Stimulated activated naive CD8-positive, alpha-beta T cell treated with anti-CD3 and anti-CD28 coated beads, Interleukin-15, Interleukin-2, amounts not matched to agents 100 ng/mL and 50 ng/mL, for 24 hours (primary cell): ENCODE data around the gene SAP30BP.

ENCODE experiments used
- H3K27ac Mint-ChIP-seq: one replicate; pipeline ENCODE4 v1.8.0; 2021; ENCODE audit warnings: mild to moderate bottlenecking, mixed read lengths
- H3K27me3 Mint-ChIP-seq: one replicate; pipeline ENCODE4 v1.8.0; 2021; ENCODE audit warnings: mixed read lengths
- H3K36me3 Mint-ChIP-seq: one replicate; pipeline ENCODE4 v1.8.0; 2021; ENCODE audit warnings: low read depth, mixed read lengths
- H3K4me1 Mint-ChIP-seq: one replicate; pipeline ENCODE4 v1.8.0; 2021; ENCODE audit warnings: low read depth, mixed read lengths
- H3K4me3 Mint-ChIP-seq: one replicate; pipeline ENCODE4 v1.8.0; 2021; ENCODE audit warnings: mild to moderate bottlenecking, mixed read lengths
- H3K9me3 Mint-ChIP-seq: one replicate; pipeline ENCODE4 v1.8.0; 2021; ENCODE audit warnings: mixed read lengths

SAP30BP gene

DNA sequence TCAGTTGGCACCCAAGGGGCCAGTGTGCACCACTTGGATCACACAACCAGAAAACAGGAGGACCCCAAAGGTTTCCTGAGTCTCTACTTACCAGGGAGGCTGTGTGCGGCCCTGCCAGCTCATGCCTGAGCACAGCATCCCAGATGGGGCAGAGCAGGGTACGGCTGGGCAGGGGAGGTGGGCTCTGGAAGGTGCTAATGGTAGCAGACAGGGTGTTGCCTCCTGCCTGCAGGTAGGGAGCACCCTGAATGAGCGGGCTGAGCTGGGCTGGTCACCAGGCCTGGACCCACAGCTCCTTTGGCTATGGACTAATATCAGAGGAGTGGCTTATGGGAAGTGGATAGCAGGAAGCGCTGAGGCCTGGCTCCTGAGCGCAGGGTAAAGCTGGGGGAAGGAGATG lies 14.8 kb upstream of the SAP30BP start:
- peaks cover 39% of the 10 kb centered on the region for H3K36me3 Mint-ChIP-seq
- H3K9me3 Mint-ChIP-seq, result no peaks in the 10 kb centered on the region
- H3K27me3 Mint-ChIP-seq, result no peaks in the 10 kb centered on the region
- no peak overlapping the region for H3K27ac Mint-ChIP-seq
- peaks cover 5% of the 10 kb centered on the region for H3K4me1 Mint-ChIP-seq
- H3K4me3 Mint-ChIP-seq, result no peak overlapping the region

- peaks cover 33% of the 10 kb centered on the region for H3K36me3 Mint-ChIP-seq
- H3K4me3 Mint-ChIP-seq, result no peak overlapping the region
- no peak overlapping the region for H3K27ac Mint-ChIP-seq
- H3K9me3 Mint-ChIP-seq, result no peaks in the 10 kb centered on the region
- H3K27me3 Mint-ChIP-seq, result no peaks in the 10 kb centered on the region
- H3K4me1 Mint-ChIP-seq, result peaks cover 5% of the 10 kb centered on the region
These were observed 14.1 kb upstream of the SAP30BP start for GRCh38 chr17:75652934-75653549.

- H3K27me3 Mint-ChIP-seq, result no peaks in the 10 kb centered on the region
These were observed 13.0 kb upstream of the SAP30BP start for GRCh38 chr17:75654176-75654575.

GRCh38 chr17:75658237-75658636 lies 8.9 kb upstream of the SAP30BP start:
- H3K4me3 Mint-ChIP-seq, result no peak overlapping the region
- H3K27me3 Mint-ChIP-seq, result no peaks in the 10 kb centered on the region
- peaks cover 21% of the 10 kb centered on the region for H3K36me3 Mint-ChIP-seq
- no peak overlapping the region for H3K27ac Mint-ChIP-seq
- H3K9me3 Mint-ChIP-seq, result no peaks in the 10 kb centered on the region
- H3K4me1 Mint-ChIP-seq, result no peaks in the 10 kb centered on the region

More at GRCh38 chr17:75654176-75654575, 13.0 kb upstream of the SAP30BP start:
- Mint-ChIP-seq H3K27ac (no peak overlapping the region), H3K4me1 (peaks cover 5% of the 10 kb centered on the region), H3K9me3 (no peaks in the 10 kb centered on the region), H3K36me3 (peaks cover 32% of the 10 kb centered on the region), H3K4me3 (no peak overlapping the region)

- H3K27me3 Mint-ChIP-seq, result no peaks in the 10 kb centered on the region
- H3K9me3 Mint-ChIP-seq, result no peaks in the 10 kb centered on the region
- H3K4me3 Mint-ChIP-seq, result no peak overlapping the region
- peaks cover 21% of the 10 kb centered on the region for H3K36me3 Mint-ChIP-seq
- H3K4me1 Mint-ChIP-seq, result peaks cover 18% of the 10 kb centered on the region
- no peak overlapping the region for H3K27ac Mint-ChIP-seq
These were observed 5.6 kb upstream of the SAP30BP start for GRCh38 chr17:75661531-75661930.

- no peaks in the 10 kb centered on the region for H3K9me3 Mint-ChIP-seq
- H3K4me3 Mint-ChIP-seq, result no peak overlapping the region
- peaks cover 21% of the 10 kb centered on the region for H3K36me3 Mint-ChIP-seq
- no peaks in the 10 kb centered on the region for H3K27me3 Mint-ChIP-seq
- no peak overlapping the region for H3K27ac Mint-ChIP-seq
- peaks cover 18% of the 10 kb centered on the region for H3K4me1 Mint-ChIP-seq
These were observed 4.6 kb upstream of the SAP30BP start for GRCh38 chr17:75662511-75662910.

- peak overlapping the region; percentile 6 for H3K4me3 Mint-ChIP-seq
- H3K4me1 Mint-ChIP-seq, result peaks cover 18% of the 10 kb centered on the region
- peak overlapping the region; percentile 59 for H3K27ac Mint-ChIP-seq
- H3K36me3 Mint-ChIP-seq, result peaks cover 26% of the 10 kb centered on the region
- no peaks in the 10 kb centered on the region for H3K27me3 Mint-ChIP-seq
- H3K9me3 Mint-ChIP-seq, result no peaks in the 10 kb centered on the region
These were observed 3.0 kb upstream of the SAP30BP start for GRCh38 chr17:75664099-75664549.

DNA sequence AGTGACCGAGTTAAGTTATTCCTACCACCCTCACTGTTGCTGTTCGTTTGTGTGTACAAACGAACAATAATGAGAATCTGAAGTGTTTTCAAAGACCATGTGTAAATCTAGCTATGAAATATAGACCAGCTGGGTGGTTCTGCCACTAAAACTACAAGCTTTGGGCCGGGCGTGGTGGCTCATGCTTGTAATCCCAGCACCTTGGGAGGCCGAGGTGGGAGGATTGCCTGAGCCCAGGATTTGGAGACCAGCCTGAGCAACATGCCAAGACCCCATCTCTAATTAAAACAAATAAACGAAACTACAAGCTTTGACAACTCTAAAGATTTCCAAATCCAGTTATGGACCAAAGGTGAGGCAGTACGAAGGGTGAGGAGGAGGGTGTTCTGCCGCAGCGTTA lies 1.2 kb upstream of the SAP30BP start:
- H3K27me3 Mint-ChIP-seq, result no peaks in the 10 kb centered on the region
- peaks cover 41% of the 10 kb centered on the region for H3K36me3 Mint-ChIP-seq
- no peaks in the 10 kb centered on the region for H3K9me3 Mint-ChIP-seq
- H3K27ac Mint-ChIP-seq, result no peak overlapping the region
- no peak overlapping the region for H3K4me3 Mint-ChIP-seq
- H3K4me1 Mint-ChIP-seq, result peaks cover 29% of the 10 kb centered on the region

GRCh38 chr17:75667825-75668224 lies 687 bp downstream of the SAP30BP start:
- Mint-ChIP-seq H3K4me1 (peaks cover 34% of the 10 kb centered on the region), H3K27ac (no peak overlapping the region), H3K27me3 (no peaks in the 10 kb centered on the region), H3K9me3 (no peaks in the 10 kb centered on the region), H3K4me3 (no peak overlapping the region), H3K36me3 (peaks cover 42% of the 10 kb centered on the region)

DNA sequence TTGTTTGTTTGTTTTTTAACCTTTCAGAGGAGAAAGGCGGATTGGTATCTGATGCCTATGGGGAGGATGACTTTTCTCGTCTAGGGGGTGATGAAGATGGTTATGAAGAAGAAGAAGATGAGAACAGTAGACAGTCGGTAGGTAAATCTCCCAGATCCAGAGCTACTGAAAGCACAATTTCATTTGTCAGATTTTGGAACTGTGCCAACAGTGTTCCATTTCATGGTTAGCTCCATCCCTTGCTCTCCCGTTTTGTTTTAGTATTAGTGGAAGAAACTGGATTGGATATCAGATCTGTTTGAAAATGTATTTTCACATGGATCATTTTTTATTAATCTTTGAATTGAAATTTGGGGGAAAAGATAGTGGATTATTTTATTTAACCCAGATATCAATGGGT lies 1.4 kb downstream of the SAP30BP start:
- H3K4me1 Mint-ChIP-seq, result peaks cover 34% of the 10 kb centered on the region
- no peak overlapping the region for H3K27ac Mint-ChIP-seq
- no peaks in the 10 kb centered on the region for H3K27me3 Mint-ChIP-seq
- H3K9me3 Mint-ChIP-seq, result no peaks in the 10 kb centered on the region
- H3K4me3 Mint-ChIP-seq, result no peak overlapping the region
- H3K36me3 Mint-ChIP-seq, result peaks cover 48% of the 10 kb centered on the region

DNA sequence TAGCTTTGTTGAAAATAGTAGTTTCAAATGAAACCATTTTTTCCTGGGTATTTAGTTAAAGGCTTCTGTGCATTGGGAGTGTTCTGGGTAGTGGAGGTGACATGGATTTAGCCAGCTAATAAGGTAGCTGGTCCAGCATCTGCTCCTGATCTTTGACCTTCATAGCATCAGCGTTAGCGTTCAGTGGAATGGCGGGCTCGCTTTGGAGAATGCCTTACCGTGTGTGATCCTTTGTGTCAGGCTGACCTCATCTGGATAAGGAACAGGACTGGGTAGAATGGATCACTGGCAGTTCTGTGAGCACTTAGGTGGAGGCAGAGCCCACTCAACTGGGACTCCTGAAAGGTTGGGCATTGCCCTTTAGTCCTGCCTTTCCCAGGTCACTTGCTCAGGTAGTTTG lies 3.7 kb downstream of the SAP30BP start:
- Mint-ChIP-seq H3K27me3 (no peaks in the 10 kb centered on the region), H3K9me3 (no peaks in the 10 kb centered on the region), H3K4me3 (no peak overlapping the region), H3K4me1 (peaks cover 20% of the 10 kb centered on the region), H3K36me3 (peaks cover 49% of the 10 kb centered on the region), H3K27ac (no peak overlapping the region)

GRCh38 chr17:75672011-75672410 lies 4.9 kb downstream of the SAP30BP start:
- Mint-ChIP-seq H3K36me3 (peaks cover 60% of the 10 kb centered on the region), H3K9me3 (no peaks in the 10 kb centered on the region), H3K4me1 (peaks cover 20% of the 10 kb centered on the region), H3K27me3 (no peaks in the 10 kb centered on the region), H3K4me3 (no peak overlapping the region), H3K27ac (no peak overlapping the region)

GRCh38 chr17:75673487-75673886 lies 6.3 kb downstream of the SAP30BP start:
- Mint-ChIP-seq H3K36me3 (peaks cover 64% of the 10 kb centered on the region), H3K4me3 (no peak overlapping the region), H3K9me3 (no peaks in the 10 kb centered on the region), H3K4me1 (peaks cover 27% of the 10 kb centered on the region), H3K27me3 (no peaks in the 10 kb centered on the region), H3K27ac (no peak overlapping the region)

GRCh38 chr17:75676461-75676860 lies 9.3 kb downstream of the SAP30BP start:
- Mint-ChIP-seq H3K27ac (no peak overlapping the region), H3K36me3 (peaks cover 53% of the 10 kb centered on the region), H3K27me3 (no peaks in the 10 kb centered on the region), H3K4me1 (peaks cover 19% of the 10 kb centered on the region), H3K4me3 (no peak overlapping the region), H3K9me3 (no peaks in the 10 kb centered on the region)

DNA sequence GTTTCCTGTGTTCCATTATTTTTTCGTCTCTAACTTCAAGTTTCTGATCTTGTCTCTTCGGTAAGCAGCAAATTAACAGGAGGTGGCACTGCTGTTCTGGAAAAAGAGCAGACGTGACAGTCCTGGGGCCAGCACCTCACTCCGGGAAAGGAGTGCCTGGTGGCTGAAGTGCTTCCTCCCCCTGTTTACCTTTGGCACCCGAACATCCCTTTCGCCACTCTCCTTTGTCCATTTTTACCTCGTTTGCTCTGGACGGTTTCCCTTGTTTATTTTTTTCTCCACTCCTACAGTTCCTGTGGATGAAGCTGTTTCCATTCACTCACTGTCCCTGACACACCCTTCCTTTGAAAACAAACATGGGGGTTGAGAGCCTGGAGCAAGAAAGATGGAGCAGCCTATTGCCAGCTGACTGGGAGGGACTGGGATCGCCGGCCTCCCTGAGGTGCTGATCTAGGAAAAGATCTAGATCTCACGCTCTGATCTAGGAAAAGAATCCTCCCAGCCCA lies 12.6 kb downstream of the SAP30BP start:
- no peaks in the 10 kb centered on the region for H3K9me3 Mint-ChIP-seq
- H3K27me3 Mint-ChIP-seq, result no peaks in the 10 kb centered on the region
- peaks cover 36% of the 10 kb centered on the region for H3K4me1 Mint-ChIP-seq
- no peak overlapping the region for H3K27ac Mint-ChIP-seq
- H3K36me3 Mint-ChIP-seq, result peaks cover 52% of the 10 kb centered on the region
- H3K4me3 Mint-ChIP-seq, result no peak overlapping the region

- Mint-ChIP-seq H3K4me1 (peaks cover 41% of the 10 kb centered on the region), H3K4me3 (no peak overlapping the region), H3K36me3 (peaks cover 57% of the 10 kb centered on the region), H3K9me3 (no peaks in the 10 kb centered on the region), H3K27ac (no peak overlapping the region), H3K27me3 (no peaks in the 10 kb centered on the region)
These were observed 13.3 kb downstream of the SAP30BP start for GRCh38 chr17:75680431-75680830.
